HG02884 (cell line): ENCODE results near the gene PEX5L.
A peak's percentile ranks its signal among the peaks of the same experiment; 100 is the strongest.

Experiments
- ATAC-seq: cut with Tn5 transposase; IDR thresholded peaks from one replicate; pipeline ENCODE4 v1.9.1; 2021; ENCODE audit warnings: mild to moderate bottlenecking, moderate library complexity; ENCODE audit not compliant: unreplicated experiment

Gene PEX5L

DNA sequence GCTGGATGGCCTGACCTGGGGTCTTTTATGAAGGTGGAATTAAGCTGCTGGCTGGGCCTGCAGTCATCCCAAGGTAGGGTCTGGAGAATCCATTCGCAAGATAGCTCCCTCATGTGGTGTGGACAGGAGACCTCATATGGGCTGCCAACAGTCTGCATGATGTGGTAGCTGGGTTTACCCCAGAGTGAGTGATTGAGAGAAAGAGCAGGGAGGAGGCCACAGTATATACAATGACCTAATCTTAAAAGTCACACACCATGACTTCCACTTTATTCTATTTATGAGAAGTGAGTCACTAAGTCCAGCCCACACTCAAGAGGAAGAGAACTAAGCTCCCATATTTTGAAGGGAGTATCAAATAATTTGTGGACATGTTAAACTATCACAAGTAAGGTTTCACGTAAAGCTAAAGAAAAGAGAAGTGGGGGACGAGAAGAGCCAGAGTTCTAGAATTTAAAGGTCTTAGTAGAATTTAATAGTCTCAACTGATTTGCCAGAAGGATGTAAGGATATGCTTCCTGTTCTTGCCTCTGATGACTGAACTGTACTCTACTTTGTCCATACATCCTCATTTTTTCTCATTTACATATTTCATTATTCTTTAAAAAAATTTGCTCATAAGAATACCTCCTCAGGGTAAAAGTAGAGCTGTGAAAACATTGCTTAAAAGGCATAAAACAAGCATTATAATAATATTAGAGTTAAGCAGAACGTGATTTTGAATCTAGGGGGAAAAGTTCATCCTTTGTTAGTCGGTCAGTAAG, 184.4 kb downstream of the PEX5L start:
- peak; percentile 94 for ATAC-seq

DNA sequence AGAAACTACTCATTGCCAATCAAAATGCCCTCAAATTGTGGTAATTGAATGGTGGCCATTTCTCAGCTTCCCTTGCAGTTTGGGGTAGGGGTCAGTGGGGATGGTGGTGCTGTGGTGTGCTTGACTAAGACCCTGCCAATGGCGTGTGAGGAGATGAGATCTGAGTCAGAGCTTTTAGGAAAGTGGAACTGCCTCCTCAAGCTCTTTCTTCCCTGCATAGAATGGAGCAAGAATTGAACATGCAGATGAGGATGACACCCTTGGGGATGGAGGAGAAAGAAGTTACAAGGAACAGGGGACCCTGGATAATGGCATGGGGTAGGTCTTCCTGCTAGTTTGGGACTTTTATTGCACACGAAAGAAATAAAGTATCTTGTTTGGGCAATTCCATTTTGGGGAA, 188.0 kb downstream of the PEX5L start:
- ATAC-seq: no peak

DNA sequence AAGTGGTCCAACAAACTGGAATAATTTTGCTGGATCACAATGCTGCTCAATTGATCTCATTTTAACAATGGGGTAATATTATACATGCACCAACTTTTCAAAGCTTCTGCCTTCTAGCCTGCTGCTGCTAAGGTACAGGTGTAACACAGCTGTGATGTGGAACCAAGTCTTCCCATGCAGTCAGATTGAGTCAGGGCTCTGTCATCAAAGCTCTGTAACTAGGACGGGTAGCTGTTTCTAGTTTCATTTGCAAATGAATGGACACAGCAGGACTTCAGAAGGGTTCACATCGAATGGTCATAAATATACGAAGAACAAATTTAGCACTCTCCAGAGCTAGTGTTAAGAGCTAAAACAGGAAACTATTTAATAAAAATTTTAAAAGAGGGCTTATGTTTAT, 194.7 kb downstream of the PEX5L start:
- no peak for ATAC-seq

DNA sequence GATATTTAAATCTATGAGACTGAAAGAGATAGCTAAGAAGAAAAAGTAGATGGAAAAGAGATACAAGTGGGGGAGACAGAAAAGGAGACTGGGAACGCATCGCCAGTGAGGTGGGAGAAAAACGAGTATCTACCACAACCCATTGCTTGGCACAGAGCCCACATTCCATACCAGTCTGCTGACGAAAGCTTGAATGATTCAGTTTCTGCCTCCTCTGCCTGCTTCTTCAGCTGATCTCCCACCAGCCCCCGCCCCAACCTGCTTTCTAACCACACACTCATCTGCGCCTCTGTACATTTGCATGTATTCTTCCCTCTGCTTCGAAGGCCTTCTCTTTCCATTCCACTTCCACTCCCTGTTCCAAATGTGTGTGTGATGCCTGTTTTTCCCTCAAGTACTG, 195.8 kb downstream of the PEX5L start:
- no peak for ATAC-seq

DNA sequence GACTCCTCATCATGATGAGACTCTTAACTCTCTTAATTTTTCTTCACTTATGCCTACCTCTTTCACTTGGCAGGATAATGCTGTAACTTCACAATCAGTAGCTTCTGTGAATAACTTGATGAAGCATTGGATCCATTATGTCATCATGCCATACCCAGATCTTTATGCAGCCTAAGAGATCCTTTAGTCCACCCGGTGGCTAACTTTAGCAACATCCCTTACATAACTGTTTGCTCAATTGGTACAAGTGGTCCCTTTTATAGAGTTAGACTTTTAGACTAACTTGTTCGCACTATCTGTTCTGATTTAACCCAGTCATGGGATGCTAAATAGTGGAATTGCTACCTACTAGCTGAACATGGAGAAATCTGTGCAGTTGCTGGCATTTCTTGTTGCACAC, 199.4 kb downstream of the PEX5L start:
- no peak for ATAC-seq

DNA sequence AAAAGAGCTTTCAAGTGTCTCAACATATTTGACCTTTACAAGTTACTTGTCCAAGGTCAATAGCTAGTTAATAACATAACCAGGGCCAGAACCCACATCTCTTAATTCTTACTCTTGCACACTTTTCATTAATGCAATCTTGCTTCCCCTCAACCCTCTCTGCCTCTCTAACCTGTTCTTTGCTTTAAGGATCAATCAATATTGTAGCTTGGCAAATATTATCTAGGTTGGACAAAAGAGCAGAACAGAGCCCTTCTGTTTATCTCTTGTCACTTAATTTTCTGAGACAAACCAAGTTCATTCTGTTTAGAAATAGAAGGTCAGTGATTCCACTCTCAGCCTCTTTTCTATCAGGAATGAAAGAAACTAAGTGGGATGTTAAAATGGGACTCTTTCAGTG, 203.4 kb downstream of the PEX5L start:
- ATAC-seq: no peak

DNA sequence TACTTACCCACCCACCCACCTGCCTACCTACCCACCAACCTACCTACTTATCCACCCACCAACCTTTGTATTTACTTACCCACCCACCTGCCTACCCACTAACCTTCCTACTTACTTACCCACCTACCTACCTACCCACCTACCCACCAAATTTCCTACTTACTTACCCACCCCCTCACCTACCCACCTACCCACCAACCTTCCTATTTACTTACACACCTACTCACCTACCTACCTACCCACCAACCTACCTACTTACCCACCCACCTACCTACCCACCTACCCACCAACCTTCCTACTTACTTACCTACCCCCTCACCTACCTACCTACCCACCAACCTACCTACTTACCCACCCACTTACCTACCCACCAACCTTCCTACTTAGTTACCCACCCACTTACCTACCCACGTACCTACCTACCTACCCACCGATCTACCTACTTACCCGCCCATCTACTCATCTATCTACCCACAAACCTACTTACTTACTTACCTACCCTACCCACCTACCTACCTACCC, 204.3 kb downstream of the PEX5L start:
- ATAC-seq: no peak

DNA sequence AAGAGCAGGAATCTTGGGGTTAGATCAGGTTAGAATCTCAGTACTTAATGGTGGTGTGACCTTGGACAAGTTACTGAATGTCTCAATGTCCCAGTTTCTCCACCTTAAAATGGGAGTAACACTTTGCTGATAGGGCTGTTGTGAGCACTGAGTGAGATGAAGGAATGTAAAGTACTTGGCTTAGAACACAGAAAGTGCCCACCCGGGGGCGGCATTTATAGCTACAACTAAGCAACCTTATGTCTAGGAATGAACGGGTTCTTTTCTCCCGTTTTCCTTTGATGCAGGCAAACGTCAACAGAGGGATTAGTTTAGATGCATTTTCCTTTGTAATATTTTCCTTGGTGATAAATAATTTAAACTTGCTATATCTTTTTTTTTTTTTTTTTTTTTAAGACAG, 207.3 kb downstream of the PEX5L start:
- ATAC-seq: no peak

DNA sequence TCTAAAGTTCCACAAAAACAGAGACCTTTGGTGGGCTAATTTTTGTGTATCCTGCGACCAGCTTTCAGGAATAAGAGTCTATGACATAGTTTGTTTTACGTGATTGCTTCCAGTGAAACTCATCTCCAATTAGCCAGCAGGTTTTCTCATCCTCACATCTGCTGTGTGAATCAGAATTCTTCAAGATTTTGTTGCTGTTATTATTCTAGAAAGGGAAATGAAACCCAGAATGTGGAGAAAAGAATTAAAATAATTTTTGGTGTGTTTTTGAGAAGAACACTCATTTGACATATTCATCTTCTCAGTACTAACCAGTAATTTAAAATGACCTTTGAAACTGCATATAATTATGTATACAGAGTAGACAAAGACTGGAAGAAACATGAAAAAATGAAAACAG, 208.0 kb downstream of the PEX5L start:
- ATAC-seq: no peak

DNA sequence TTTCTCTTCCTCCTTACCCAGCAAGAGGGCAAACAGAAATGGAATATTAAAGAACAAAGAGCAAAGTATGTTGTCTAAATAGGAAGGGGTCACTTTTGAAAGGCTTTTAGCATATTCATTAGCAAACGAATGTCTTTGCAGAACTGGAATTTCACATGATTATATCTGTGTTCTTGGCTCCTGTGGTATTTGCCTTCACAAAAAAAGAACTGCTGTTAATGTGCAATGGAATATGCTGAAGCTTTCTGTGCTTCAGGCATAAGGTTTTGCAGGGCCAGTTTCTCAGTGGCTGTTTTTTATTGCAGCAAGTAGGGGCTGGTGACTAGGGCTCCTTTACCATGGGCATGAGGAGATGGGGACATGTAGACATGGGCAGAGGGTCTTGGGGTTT, 210.5 kb downstream of the PEX5L start:
- no peak for ATAC-seq

DNA sequence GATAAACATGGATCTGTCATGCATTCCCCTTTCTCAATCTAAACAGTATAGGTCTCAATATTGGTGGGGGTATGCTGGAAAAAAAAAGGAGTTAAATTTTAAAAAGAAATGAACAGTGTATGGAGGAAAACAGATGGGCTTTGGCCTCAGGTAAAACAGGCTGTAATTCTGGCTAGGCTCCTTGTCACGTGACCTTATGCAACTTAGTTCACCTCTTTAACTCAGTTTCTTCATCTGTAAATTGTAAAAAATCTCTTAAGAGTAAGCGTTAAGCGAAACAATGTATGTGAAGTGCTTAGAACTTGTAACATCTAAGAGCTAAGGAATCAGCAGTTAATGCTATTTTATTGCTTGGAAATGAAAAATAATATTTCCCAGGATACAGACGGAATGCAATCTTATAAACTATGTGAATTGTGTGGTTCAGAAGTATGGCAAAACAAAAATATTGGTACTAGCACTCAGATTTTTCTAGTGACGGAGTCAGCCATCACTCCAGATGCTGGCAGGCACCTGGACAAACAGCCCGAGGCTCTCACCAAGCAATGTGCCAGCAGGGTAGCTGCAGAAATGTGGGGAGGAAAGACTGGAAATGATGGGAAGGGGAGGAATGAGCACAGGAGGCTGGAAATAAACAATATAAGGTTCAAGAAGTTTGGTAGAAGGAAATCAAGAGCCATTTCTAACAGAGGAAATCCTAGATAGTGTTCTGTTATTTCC, 211.1 kb downstream of the PEX5L start:
- no peak for ATAC-seq

DNA sequence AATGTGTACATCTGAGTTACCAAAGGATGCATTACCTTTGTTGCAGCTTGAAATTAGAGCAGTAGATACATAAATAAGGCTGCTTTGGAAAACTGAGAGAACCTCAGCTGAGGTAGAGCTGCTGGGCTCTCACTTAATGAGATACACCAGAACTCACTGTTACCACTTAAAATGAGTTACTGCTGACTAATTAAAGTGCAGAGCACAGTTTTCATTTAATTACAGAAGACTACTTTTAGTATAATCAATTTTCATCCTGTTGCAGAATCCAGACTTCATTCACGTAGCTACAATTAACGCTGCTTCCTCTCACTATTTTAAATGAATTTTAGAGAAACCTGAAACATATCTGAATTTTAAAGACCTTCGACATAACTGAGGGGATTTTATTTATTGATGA, 214.4 kb downstream of the PEX5L start:
- ATAC-seq: no peak

DNA sequence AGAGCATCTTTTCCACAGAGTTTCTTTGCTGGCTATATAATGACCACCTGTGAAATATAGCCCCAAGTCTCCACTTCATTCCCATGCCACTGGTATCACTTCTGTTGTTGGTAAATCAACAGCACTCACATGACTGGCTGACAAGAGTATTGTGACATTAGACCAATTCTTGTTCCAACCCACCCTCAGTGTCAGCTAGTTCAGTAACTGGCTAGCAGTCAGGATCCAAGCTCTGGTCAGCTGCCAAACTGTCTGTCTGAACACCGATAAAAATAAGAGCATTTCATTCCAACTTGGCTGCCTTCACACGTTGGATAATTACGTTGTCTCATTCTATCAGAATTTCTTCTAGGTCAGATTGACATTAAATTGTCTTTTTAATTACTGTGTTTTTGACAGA, 217.4 kb downstream of the PEX5L start:
- ATAC-seq: no peak

DNA sequence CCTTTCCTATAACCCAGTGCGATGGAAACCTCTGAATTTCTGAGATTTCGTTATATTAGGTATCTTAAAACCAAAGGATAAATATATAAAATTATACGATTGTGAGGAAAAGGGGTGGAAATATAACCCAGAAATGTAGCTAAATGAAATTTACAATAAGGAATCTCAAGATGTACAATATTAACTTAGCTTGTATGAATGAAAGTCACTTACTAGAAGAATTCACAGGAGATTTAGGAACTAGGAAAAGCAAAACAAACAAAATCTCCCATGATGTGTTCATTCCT, 224.7 kb downstream of the PEX5L start:
- ATAC-seq: no peak

DNA sequence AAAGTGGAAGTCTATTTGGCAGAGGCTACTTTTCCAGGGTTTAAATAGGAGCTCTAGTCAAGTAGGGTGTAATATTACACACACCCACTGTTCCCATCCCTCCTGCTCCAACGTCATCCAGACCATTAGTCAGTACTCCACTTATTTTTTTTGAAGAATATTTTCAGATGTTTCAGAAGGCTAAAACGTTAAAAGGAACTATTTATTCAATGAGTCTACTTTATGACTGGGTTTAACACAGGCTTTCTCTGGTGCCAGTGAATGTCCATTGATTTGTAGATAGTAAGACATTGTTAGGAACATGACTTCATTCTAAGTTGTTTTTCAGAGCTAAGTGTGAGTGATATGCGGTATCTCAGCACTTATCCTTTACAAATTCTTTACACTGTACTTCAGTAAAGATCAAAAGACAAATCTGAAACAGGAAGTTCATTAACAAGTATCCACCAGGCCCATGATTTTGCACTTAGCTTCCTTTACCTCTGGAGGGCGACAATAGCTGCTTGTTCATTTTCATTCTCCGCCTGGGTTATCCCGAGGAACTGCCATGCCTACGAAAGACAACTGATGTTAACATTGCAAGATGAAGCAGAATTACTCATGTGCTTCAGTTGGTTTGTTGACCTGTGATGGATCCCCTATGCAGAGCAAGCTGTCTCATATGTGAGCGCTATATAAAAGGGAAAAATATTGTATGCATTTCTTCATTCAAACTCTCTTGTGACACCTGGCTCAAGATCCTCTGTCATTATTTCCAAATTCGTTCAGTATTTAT, 225.2 kb downstream of the PEX5L start:
- ATAC-seq: peak; percentile 90

DNA sequence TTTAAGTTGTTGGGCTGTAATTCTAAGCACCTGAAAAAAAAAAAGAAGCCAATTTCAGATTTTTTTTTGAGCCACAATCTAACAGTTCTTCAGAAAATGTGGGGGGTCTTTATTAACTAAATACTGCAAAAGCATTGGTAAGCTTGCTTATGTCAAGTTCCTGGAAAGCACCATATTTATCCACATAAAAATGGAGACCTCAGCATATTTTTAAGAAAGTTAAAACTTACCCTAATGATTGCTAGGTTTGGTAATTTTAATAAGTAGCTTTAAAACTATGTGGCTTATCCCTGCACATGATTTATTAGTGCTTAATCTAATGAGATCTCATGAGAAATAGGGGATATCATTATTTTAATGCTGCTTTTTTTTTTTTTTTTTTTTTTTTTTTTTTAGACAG, 227.1 kb downstream of the PEX5L start:
- ATAC-seq: no peak

DNA sequence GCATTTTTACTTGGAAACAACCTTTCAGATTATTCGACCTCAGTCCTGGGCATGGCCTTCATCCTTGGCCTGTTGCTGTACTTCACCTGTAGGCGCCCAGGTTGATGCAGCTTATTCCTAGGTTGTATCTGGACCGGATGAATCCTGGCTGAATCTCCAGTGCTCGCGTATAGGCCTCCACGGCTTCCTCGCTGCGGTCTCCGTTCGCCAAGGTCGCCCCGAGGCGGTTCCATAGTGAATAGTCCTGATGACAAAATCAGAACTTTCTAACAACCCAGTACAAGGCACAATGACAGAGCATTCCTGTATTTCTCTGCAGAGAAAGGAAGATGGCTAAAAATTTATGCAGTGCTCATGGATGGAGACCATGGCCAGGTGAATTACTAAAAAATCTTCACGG, 229.1 kb downstream of the PEX5L start:
- ATAC-seq: no peak

DNA sequence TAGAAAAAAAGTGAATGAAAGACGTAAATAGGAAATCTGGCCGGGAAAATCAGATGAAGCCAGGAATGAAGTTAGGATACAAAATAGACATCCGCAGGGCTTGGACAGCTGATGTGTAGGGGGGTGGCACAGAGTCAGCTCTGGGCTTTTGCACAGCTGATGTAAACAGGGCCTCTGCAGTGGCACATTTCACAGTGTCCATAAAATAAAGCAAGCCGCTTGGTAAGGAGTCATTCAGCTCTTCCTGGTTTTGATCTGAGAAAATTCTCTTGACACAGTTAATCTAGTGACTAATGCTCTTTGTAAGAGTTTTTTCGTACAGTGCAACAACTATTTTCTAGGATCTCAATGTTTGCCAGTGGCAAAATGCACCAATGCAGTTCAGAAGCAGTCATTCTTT, 230.6 kb downstream of the PEX5L start:
- ATAC-seq: no peak

DNA sequence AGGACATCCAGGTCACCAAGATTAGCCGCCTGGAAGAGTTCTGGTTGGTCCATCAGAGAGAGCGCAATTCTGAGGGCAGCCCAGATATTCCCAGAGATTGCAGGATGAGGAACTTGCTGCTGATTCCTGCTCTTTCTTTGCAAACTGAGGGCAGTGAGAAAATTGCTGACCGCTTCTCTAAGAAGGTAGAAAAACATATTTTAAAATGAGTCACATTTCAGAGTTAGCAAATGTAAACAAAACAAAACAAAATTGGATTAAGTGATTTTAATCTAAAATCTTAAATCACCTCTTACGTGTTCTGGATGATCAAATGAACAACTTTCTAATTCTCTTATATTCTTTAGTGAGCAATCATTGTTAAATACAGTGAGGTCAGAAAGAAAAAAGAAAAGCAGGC, 234.9 kb downstream of the PEX5L start:
- no peak for ATAC-seq

DNA sequence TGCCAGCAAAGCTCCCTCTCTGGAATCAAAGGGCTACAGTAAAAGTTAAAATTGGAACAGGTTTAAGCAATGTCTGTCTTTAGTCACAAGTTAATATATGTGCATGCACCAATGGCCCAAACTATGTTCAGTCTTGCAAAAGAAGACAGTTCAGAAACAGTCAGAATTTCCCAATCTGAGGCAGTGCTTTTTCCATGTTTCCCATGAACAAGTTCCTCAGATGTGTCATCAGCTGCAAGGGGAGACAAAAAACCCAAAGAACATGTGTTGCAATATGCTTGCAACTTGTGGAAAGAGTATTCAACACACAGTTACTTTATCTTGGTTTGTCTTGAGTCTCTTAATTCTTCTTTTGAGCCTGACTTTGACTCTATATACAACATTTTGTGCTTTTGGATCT, 235.5 kb downstream of the PEX5L start:
- no peak for ATAC-seq

DNA sequence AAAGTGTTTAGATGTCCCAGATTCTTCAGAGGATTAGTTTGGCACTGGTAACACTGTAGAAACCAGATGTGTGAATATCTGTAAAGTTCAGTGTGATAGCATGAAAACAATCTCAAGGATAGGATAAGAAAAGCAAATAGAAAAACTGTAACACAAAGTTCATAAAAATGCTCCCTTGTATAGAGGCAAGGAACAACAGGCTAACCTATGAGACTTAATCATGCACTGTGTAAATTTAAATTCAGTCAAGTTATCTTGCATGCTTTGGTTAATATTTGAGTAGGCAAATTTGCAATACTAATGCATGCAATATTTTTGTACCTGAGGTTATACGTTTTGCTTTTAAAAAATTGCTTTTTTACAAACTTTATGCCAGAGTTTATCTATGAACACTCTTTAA, 239.5 kb downstream of the PEX5L start:
- no peak for ATAC-seq

DNA sequence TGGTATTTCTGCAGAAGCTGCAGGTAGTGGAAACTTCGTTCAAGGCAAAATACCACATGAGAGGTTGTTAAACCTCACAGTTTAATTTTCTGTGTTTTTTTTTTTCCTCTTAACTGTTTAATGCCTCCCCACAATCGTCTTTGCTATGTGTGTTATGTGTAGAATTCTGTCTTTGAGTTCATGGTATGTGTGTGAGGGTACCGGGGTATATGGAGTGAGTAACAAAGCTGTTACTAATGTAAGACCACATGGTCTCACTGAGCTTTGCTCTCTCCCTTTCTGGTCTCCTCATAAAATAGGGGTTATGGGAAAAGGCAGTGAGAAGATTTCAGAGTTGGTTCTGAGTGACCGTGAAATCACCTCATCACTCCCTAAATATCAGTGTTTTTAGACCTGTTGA, 240.3 kb downstream of the PEX5L start:
- no peak for ATAC-seq
